ENCODE results near the gene ATP11C.

The ATP11C gene

DNA sequence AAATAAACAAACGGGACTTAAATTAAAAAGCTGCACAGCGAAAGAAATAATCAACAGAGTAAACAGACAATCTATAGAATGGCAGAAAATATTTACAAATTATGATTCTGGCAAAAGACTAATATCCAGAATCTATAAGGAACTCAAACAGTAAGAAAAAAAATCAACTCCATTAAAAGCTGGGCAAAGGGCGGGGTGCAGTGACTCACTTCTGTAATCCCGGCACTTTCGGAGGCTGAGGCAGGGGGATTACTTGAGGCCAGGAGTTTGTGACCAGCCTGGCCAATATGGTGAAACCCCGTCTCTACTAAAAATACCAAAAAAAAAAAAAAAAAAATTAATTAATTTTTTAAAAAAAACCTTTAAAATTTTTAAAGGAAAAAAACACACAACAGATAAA, 109.0 kb downstream of the ATP11C start:
- no peak overlapping the region for H3K4me3 ChIP-seq (ENCODE audit: low read length)
- DNase-seq (ENCODE audit: low read depth), result peak; percentile 44
- TF ChIP-seq, protein P1, sequence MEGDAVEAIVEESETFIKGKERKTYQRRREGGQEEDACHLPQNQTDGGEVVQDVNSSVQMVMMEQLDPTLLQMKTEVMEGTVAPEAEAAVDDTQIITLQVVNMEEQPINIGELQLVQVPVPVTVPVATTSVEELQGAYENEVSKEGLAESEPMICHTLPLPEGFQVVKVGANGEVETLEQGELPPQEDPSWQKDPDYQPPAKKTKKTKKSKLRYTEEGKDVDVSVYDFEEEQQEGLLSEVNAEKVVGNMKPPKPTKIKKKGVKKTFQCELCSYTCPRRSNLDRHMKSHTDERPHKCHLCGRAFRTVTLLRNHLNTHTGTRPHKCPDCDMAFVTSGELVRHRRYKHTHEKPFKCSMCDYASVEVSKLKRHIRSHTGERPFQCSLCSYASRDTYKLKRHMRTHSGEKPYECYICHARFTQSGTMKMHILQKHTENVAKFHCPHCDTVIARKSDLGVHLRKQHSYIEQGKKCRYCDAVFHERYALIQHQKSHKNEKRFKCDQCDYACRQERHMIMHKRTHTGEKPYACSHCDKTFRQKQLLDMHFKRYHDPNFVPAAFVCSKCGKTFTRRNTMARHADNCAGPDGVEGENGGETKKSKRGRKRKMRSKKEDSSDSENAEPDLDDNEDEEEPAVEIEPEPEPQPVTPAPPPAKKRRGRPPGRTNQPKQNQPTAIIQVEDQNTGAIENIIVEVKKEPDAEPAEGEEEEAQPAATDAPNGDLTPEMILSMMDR (IDR thresholded peaks at IDR 0.05; ENCODE audit: insufficient read depth, low read depth, low read length, missing control alignments), result no peak

DNA sequence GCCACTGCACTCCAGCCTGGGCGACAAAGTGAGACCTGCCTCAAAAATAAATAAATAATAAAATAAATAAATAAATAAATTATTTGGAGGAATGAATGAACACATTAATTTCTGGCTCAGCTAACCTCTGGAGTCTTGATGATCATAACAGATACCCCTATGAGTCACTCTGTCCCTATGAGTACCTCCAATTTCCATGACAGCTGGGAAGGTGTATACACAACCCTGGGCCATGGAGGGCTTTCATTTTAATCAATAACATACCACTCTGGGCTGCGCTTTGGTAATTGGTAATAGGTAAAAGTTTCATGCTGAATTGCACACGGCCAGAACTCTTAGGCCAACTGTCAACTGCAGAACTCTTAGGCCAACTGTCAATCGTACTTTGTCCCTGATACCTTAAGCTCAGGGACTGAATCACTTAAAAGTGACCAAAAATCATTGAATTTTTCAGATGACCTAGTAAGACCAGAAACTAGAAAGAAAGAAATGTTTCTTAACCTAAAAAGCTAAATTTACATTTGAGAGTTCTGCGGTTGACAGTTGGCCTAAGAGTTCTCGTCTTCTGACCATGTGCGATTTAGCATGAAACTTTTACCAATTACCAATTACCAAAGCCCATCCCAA, 112.4 kb downstream of the ATP11C start:
- H3K4me3 ChIP-seq (ENCODE audit: low read length), result no peak overlapping the region
- TF ChIP-seq, protein P1 (IDR thresholded peaks at IDR 0.05; ENCODE audit: insufficient read depth, low read depth, low read length, missing control alignments), result no peak

DNA sequence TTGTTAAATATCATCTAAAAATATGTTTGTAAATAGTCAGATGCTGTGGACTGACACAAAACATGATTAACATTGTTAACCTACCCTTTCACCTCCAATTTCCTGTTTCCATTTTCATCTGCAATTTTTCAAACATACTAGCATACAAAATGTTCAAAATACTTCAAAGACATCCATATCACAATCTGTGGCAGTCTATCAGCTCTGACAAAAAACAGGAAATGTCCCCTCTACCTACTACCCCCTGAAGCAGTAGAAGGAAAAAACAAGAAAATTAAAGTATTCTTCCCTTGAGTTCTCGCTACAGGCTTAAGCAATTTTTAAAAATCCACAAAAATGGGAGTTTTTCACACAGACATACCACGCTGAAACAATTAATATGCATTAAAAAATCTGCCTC, 116.6 kb downstream of the ATP11C start:
- DNase-seq (ENCODE audit: low read depth), result no peak
- TF ChIP-seq, protein P1 (IDR thresholded peaks at IDR 0.05; ENCODE audit: insufficient read depth, low read depth, low read length, missing control alignments), result no peak
- no peak overlapping the region for H3K4me3 ChIP-seq (ENCODE audit: low read length)

More for the DNA sequence above, 112.4 kb downstream of the ATP11C start:
- no peak for DNase-seq (ENCODE audit: low read depth)

DNA sequence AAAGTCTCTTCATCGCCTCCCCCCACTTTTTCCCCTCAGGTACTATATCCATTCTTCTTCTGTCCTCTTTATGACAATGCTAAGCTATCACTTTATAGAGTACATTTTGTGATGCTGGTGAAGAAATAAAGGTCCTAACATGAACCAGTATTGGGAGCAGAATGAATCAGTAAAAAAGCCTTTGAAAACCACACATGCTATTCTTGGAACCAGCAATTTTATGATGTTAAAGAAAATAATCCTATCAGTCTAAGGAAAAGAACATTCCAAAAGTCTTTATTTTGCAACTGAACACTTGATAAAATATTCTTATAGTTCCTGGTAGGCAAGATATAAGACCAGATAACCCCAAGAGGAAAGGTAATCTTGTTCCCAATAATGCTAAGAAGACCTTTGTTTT, 117.1 kb downstream of the ATP11C start:
- TF ChIP-seq, protein P1 (IDR thresholded peaks at IDR 0.05; ENCODE audit: insufficient read depth, low read depth, low read length, missing control alignments), result no peak
- no peak for DNase-seq (ENCODE audit: low read depth)
- no peak overlapping the region for H3K4me3 ChIP-seq (ENCODE audit: low read length)

DNA sequence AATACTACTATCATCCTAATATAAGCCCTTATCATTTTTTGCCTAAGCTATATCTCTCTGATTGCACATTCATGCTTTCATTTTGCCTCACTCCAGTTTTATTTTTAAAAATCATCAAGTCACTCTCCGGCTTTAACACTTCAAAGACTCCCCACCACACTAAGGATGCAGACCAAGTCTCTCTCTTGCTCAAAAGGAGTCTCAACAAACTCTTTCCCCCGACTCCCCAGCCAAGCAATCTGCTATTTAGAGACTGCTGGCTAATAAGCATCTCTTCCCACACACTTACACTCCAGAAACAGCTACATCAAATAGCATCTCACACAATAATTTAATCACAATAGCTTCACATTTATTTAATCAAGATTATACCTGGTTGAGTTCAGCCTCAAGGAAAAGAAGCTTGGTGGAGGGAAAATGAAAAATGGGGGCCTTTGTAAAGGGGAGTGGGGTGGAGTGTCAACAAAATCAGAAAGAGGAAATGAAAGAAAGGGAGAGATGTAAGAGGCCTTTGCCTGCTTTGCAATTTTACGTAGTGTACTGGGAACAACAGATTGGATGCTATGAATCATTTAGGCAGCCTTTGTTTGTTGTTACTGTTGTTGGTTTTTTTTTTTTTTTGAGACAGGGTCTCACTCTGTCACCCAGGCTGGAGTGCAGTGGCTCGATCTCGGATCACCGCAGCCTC, 120.8 kb downstream of the ATP11C start:
- TF ChIP-seq, protein P1 (IDR thresholded peaks at IDR 0.05; ENCODE audit: insufficient read depth, low read depth, low read length, missing control alignments), result no peak
- no peak overlapping the region for H3K4me3 ChIP-seq (ENCODE audit: low read length)
- no peak for DNase-seq (ENCODE audit: low read depth)

DNA sequence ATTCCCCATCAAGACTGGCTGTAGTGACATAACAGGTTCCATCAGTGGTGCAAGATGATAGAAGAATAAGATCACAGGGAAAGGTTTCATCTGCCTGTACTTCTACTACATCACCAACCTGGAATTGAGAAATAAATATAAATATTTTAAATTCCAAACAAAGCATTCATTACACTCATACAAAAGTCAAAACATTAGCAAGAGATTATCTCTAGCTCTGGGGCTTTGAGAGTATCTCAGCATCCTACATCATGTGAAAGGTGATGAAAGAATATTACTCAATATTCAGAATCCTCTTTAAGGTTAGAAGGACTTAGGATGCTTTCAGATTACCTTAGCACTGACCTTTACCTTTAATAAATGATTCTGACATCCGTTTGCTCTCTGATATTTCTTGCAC, 128.4 kb downstream of the ATP11C start:
- TF ChIP-seq, protein P1 (IDR thresholded peaks at IDR 0.05; ENCODE audit: insufficient read depth, low read depth, low read length, missing control alignments), result no peak
- no peak for DNase-seq (ENCODE audit: low read depth)
- H3K4me3 ChIP-seq (ENCODE audit: low read length), result no peak overlapping the region

DNA sequence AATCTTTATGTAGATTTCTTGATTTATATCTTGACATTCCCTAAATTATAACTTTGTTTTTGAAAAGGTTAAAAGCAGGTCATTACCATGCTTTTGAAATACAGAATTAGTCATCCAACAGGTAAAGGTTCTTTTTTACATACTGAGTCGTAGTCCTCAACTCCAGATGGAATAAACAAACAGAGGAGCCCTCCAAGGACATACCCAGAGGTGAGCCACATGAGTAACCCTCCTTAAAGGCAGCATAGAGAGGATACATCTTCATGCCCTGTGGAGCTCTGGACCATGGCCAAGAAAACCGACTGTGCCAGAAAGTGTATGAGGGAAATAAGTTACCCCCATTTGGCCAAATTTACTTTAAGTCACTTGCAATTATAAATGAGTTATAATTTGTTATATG, 129.6 kb downstream of the ATP11C start:
- H3K4me3 ChIP-seq (ENCODE audit: low read length), result no peak overlapping the region
- TF ChIP-seq, protein P1 (IDR thresholded peaks at IDR 0.05; ENCODE audit: insufficient read depth, low read depth, low read length, missing control alignments), result no peak
- peak; percentile 1 for DNase-seq (ENCODE audit: low read depth)
